Esophagus muscularis mucosa (tissue), 4 donors: Measurements from ENCODE around the gene ZNF292. TPM values are rescaled to one million over a fixed set of nuclear protein-coding genes. Genes with fewer than 3 reads are reported as not detected.

Source experiments
- DNase-seq: peaks from one replicate; pipeline ENCODE4 v3.0.0-alpha.2; 2017; ENCODE audit errors: extremely low spot score
- H3K27ac ChIP-seq, 4 donors: fragments of 200-600 bp; sonication (generic); replicated peaks in 1 of 4; 1 replicate in 3 of 4; 2 replicates in 1 of 4; pipeline ENCODE4 v1.5.1; 2016 to 2019; ENCODE audit warnings: mild to moderate bottlenecking in 1 of 4
- H3K27me3 ChIP-seq, 4 donors: fragments of 200-600 bp; sonication (generic); one replicate each; pipeline versions ENCODE4 v1.5.1 to v1.6.0; 2016 to 2019
- H3K36me3 ChIP-seq, 4 donors: fragments of 200-600 bp; sonication (generic); one replicate each; pipeline ENCODE4 v1.5.1; 2016 to 2019
- H3K4me1 ChIP-seq, 4 donors: fragments of 200-600 bp; sonication (generic); one replicate each; pipeline ENCODE4 v1.5.1; 2016 to 2019
- H3K4me3 ChIP-seq, 4 donors: fragments of 200-600 bp; sonication (generic); 1 replicate in 2 of 4; 2 replicates in 2 of 4; pipeline ENCODE4 v1.5.1; 2016 to 2019; ENCODE audit warnings: mild to moderate bottlenecking in 4 of 4, moderate library complexity in 1 of 4
- H3K9me3 ChIP-seq, 4 donors: fragments of 200-600 bp; sonication (generic); 1 replicate in 3 of 4; 2 replicates in 1 of 4; pipeline ENCODE4 v1.5.1; 2016 to 2019
- CTCF ChIP-seq, 3 experiments: fragments of 200-600 bp in 2 of 3; fragments of 450-650 bp in 1 of 3; sonication (generic) in 2 of 3; IDR thresholded peaks; one replicate each; pipeline ENCODE4 v1.5.1; 2017 to 2019; ENCODE audit warnings: antibody characterized with exemption in 3 of 3, mild to moderate bottlenecking in 2 of 3, moderate library complexity in 1 of 3
- EP300 ChIP-seq: sonication (generic); formaldehyde crosslinking; IDR thresholded peaks from one replicate; pipeline ENCODE4 v1.6.1; 2017; ENCODE audit warnings: antibody characterized with exemption
- POLR2A ChIP-seq: fragments of 450-650 bp; IDR thresholded peaks from one replicate; pipeline ENCODE4 v1.6.1; 2017; ENCODE audit warnings: antibody characterized with exemption, moderate library complexity, mild to moderate bottlenecking, low read depth
- POLR2AphosphoS5 ChIP-seq, 2 donors: sonication (generic); formaldehyde crosslinking; IDR thresholded peaks; one replicate each; pipeline ENCODE4 v1.6.1; 2017; ENCODE audit warnings: antibody characterized with exemption in 2 of 2
- WGBS: methylation state at CpG from one replicate; pipeline ENCODE4 v1.1.5; 2018; 5-methylcytosine and 5-hydroxymethylcytosine counted together
- intact Hi-C: fragments of 100-400 bp; cut with DNase I; formaldehyde crosslinking; loops from one replicate; pipeline ENCODE4 v1.15.1; 2023
- total RNA-seq, 4 donors: library from RNA; depleted of rRNA; stranded (reverse); fragments of >200 nt; gene quantifications; one replicate each; pipeline versions ENCODE4 v1.1.0 to v1.2.1, GENCODE V29; 2016

Gene ZNF292
- total RNA-seq, 4 donors from 2014 or later = 28.3 to 44.9 (median 32.2) TPM

- Histone ChIP-seq H3K36me3 (no peaks in the 10 kb centered on the region), H3K9me3 (no peaks in the 10 kb centered on the region), H3K4me1 (peaks cover 0 to 10% (median 0%) of the 10 kb centered on the region in 4 donors), H3K4me3 (no peak overlapping the region), H3K27me3 (no peaks in the 10 kb centered on the region), H3K27ac (no peak overlapping the region)
- no peak for TF ChIP-seq POLR2A
- no peak for TF ChIP-seq CTCF (IDR thresholded peaks at IDR 0.05)
- no peak for TF ChIP-seq POLR2AphosphoS5 (IDR thresholded peaks at IDR 0.05)
- TF ChIP-seq EP300 = no peak
- no peak for DNase-seq
- intact Hi-C loops = no loop called here
These were observed 121.8 kb downstream of the ZNF292 start for GRCh38 chr6:87277123-87277522.

GRCh38 chr6:87279196-87279595 lies 123.8 kb downstream of the ZNF292 start:
- Histone ChIP-seq H3K36me3 (no peaks in the 10 kb centered on the region), H3K27me3 (no peaks in the 10 kb centered on the region), H3K4me1 (peaks cover 0 to 10% (median 0%) of the 10 kb centered on the region in 4 donors), H3K9me3 (no peaks in the 10 kb centered on the region), H3K4me3 (no peak overlapping the region), H3K27ac (no peak overlapping the region)
- TF ChIP-seq POLR2A = no peak
- TF ChIP-seq CTCF (IDR thresholded peaks at IDR 0.05) = no peak
- TF ChIP-seq EP300 = no peak
- no peak for TF ChIP-seq POLR2AphosphoS5 (IDR thresholded peaks at IDR 0.05)
- intact Hi-C loops = no loop called here
- WGBS = 39% methylated on average over 2 of the region's 2 CpGs
- no peak for DNase-seq

GRCh38 chr6:87281426-87281825 lies 126.1 kb downstream of the ZNF292 start:
- 82% methylated on average over 1 of the region's 1 CpG for WGBS
- no peak overlapping the region for H3K27ac ChIP-seq
- no peaks in the 10 kb centered on the region for H3K36me3 ChIP-seq
- H3K9me3 ChIP-seq = no peaks in the 10 kb centered on the region
- intact Hi-C loops = no loop called here
- TF ChIP-seq CTCF (IDR thresholded peaks at IDR 0.05) (no peak), POLR2AphosphoS5 (IDR thresholded peaks at IDR 0.05) (no peak), POLR2A (no peak), EP300 (no peak)
- no peak for DNase-seq
- H3K4me1 ChIP-seq = no peaks in the 10 kb centered on the region
- no peak overlapping the region for H3K4me3 ChIP-seq
- no peaks in the 10 kb centered on the region for H3K27me3 ChIP-seq

- TF ChIP-seq POLR2AphosphoS5 (IDR thresholded peaks at IDR 0.05) (no peak), CTCF (IDR thresholded peaks at IDR 0.05) (no peak), EP300 (no peak), POLR2A (no peak)
- no peak overlapping the region for H3K27ac ChIP-seq
- intact Hi-C loops = no loop called here
- 97% methylated on average over 1 of the region's 1 CpG for WGBS
- H3K36me3 ChIP-seq = no peaks in the 10 kb centered on the region
- H3K4me3 ChIP-seq = no peak overlapping the region
- no peaks in the 10 kb centered on the region for H3K9me3 ChIP-seq
- no peaks in the 10 kb centered on the region for H3K4me1 ChIP-seq
- no peaks in the 10 kb centered on the region for H3K27me3 ChIP-seq
- DNase-seq = no peak
These were observed 127.4 kb downstream of the ZNF292 start for GRCh38 chr6:87282743-87283142.

- 80% methylated on average over 3 of the region's 3 CpGs for WGBS
- TF ChIP-seq EP300 (no peak), POLR2AphosphoS5 (IDR thresholded peaks at IDR 0.05) (no peak), POLR2A (no peak), CTCF (IDR thresholded peaks at IDR 0.05) (no peak)
- H3K9me3 ChIP-seq = no peaks in the 10 kb centered on the region
- no peaks in the 10 kb centered on the region for H3K27me3 ChIP-seq
- H3K4me1 ChIP-seq = no peaks in the 10 kb centered on the region
- H3K4me3 ChIP-seq = no peak overlapping the region
- intact Hi-C loops = no loop called here
- H3K36me3 ChIP-seq = no peaks in the 10 kb centered on the region
- H3K27ac ChIP-seq = no peak overlapping the region
- no peak for DNase-seq
These were observed 128.1 kb downstream of the ZNF292 start for GRCh38 chr6:87283461-87283860.
